ENCODE measurements around the gene SLC25A38.
"Not testable (repeated sequence)": the region's sequence is repeated elsewhere in the genome, so short reads cannot be mapped to it uniquely, and the experiment has no call there.

Gene SLC25A38

GRCh38 chr3:39383045-39383880, at the start of gene SLC25A38:
TSS of gene SLC25A38 (plus strand) at chr3:39383370. CDS start at chr3:39383725, 355 bp downstream.
- DNase-seq (ENCODE audit: low spot score): peak; percentile 92

- DNase-seq (ENCODE audit: low spot score): no peak
Measured at GRCh38 chr3:39333607-39334006, 49.6 kb upstream of the SLC25A38 start.

GRCh38 chr3:39334205-39334604, 49.0 kb upstream of the SLC25A38 start:
- DNase-seq (ENCODE audit: low spot score): no peak

GRCh38 chr3:39338201-39338600, 45.0 kb upstream of the SLC25A38 start:
- DNase-seq (ENCODE audit: low spot score): no peak

- DNase-seq (ENCODE audit: low spot score): no peak
Measured at GRCh38 chr3:39339086-39339485, 44.1 kb upstream of the SLC25A38 start.

- DNase-seq (ENCODE audit: low spot score): no peak
Measured at GRCh38 chr3:39343076-39343717, 40.0 kb upstream of the SLC25A38 start.

GRCh38 chr3:39343760-39344159, 39.4 kb upstream of the SLC25A38 start:
- DNase-seq (ENCODE audit: low spot score): no peak

- no peak for DNase-seq (ENCODE audit: low spot score)
Measured at GRCh38 chr3:39344746-39345344, 38.3 kb upstream of the SLC25A38 start.

- DNase-seq (ENCODE audit: low spot score): no peak
Measured at GRCh38 chr3:39346785-39347585, 36.2 kb upstream of the SLC25A38 start.

GRCh38 chr3:39347586-39347876, 35.6 kb upstream of the SLC25A38 start:
- DNase-seq (ENCODE audit: low spot score): no peak

GRCh38 chr3:39349080-39349479, 34.1 kb upstream of the SLC25A38 start:
- no peak for DNase-seq (ENCODE audit: low spot score)

GRCh38 chr3:39350714-39351113, 32.5 kb upstream of the SLC25A38 start:
- DNase-seq (ENCODE audit: low spot score): no peak

GRCh38 chr3:39351134-39351533, 32.0 kb upstream of the SLC25A38 start:
- DNase-seq (ENCODE audit: low spot score): not testable (repeated sequence)

GRCh38 chr3:39353168-39353927, 29.8 kb upstream of the SLC25A38 start:
- DNase-seq (ENCODE audit: low spot score): not testable (repeated sequence)

GRCh38 chr3:39358333-39358732, 24.8 kb upstream of the SLC25A38 start:
- no peak for DNase-seq (ENCODE audit: low spot score)

- no peak for DNase-seq (ENCODE audit: low spot score)
Measured at GRCh38 chr3:39361252-39361927, 21.8 kb upstream of the SLC25A38 start.

GRCh38 chr3:39362192-39362591, 21.0 kb upstream of the SLC25A38 start:
- DNase-seq (ENCODE audit: low spot score): no peak

GRCh38 chr3:39362812-39363211, 20.4 kb upstream of the SLC25A38 start:
- no peak for DNase-seq (ENCODE audit: low spot score)

- DNase-seq (ENCODE audit: low spot score): not testable (repeated sequence)
Measured at GRCh38 chr3:39370450-39370849, 12.7 kb upstream of the SLC25A38 start.

GRCh38 chr3:39372833-39373232, 10.3 kb upstream of the SLC25A38 start:
- DNase-seq (ENCODE audit: low spot score): no peak

Measured in HuH-7 (cell line).